Gastrocnemius medialis (tissue), 4 donors: Measurements from ENCODE around the gene PID1.

ENCODE experiments used
- CTCF ChIP-seq, 5 experiments: fragments of 450-650 bp in 3 of 5; fragments of 200-600 bp in 2 of 5; sonication (generic) in 2 of 5; IDR thresholded peaks in 4 of 5; conservative IDR thresholded peaks in 1 of 5; 1 replicate in 4 of 5; 2 replicates in 1 of 5; pipeline ENCODE4 v1.5.1; 2016 to 2019; ENCODE audit warnings: antibody characterized with exemption in 5 of 5, mild to moderate bottlenecking in 3 of 5, moderate library complexity in 3 of 5
- POLR2A ChIP-seq, 2 donors: fragments of 450-650 bp; IDR thresholded peaks; one replicate each; pipeline ENCODE4 v1.6.1; 2017; ENCODE audit warnings: antibody characterized with exemption in 2 of 2, mild to moderate bottlenecking in 2 of 2, moderate library complexity in 2 of 2

GRCh38 chr2:229101314-229101713, 169.8 kb downstream of the PID1 start:
- no peak for TF ChIP-seq CTCF (IDR thresholded peaks at IDR 0.05 in 4 of 5, conservative IDR thresholded peaks at IDR 0.05 in 1 of 5)
- TF ChIP-seq POLR2A (IDR thresholded peaks at IDR 0.05) = no peak
